Esophagus squamous epithelium (tissue), 5 donors: Measurements from ENCODE around the gene KIF7. TPM values are rescaled to one million over a fixed set of nuclear protein-coding genes. Genes with fewer than 3 reads are reported as not detected.
"Not testable (repeated sequence)": the region's sequence is repeated elsewhere in the genome, so short reads cannot be mapped to it uniquely, and the experiment has no call there.

Experiments used
- DNase-seq: peaks from one replicate; lab custom pipeline; 2025; lab: John Stamatoyannopoulos, UW
- H3K27ac ChIP-seq, 4 donors: fragments of 200-600 bp; sonication (generic); one replicate each; pipeline ENCODE4 v1.5.1; 2016 to 2019; ENCODE audit warnings: mild to moderate bottlenecking in 1 of 4
- H3K27me3 ChIP-seq, 4 donors: fragments of 200-600 bp; sonication (generic); 1 replicate in 3 of 4; 2 replicates in 1 of 4; pipeline versions ENCODE4 v1.5.1 to v1.6.0; 2017 to 2021; ENCODE audit warnings: antibody characterized with exemption in 1 of 4
- H3K36me3 ChIP-seq, 3 donors: fragments of 200-600 bp; sonication (generic); one replicate each; pipeline ENCODE4 v1.5.1; 2016 to 2019
- H3K4me1 ChIP-seq, 3 donors: fragments of 200-600 bp; sonication (generic); one replicate each; pipeline ENCODE4 v1.5.1; 2017 to 2019
- H3K4me3 ChIP-seq, 4 donors: fragments of 200-600 bp; sonication (generic); 1 replicate in 3 of 4; 2 replicates in 1 of 4; pipeline ENCODE4 v1.5.1; 2016 to 2019; ENCODE audit warnings: mild to moderate bottlenecking in 2 of 4, moderate library complexity in 1 of 4
- H3K9me3 ChIP-seq, 3 donors: fragments of 200-600 bp; sonication (generic); one replicate each; pipeline ENCODE4 v1.5.1; 2016 to 2019
- CTCF ChIP-seq, 6 experiments: fragments of 450-650 bp in 4 of 6; fragments of 200-600 bp in 2 of 6; sonication (generic) in 2 of 6; IDR thresholded peaks; one replicate each; pipeline ENCODE4 v1.5.1; 2016 to 2019; ENCODE audit warnings: antibody characterized with exemption in 6 of 6, mild to moderate bottlenecking in 4 of 6, moderate library complexity in 4 of 6
- POLR2A ChIP-seq, 4 donors: fragments of 450-650 bp; IDR thresholded peaks; one replicate each; pipeline ENCODE4 v1.6.1; 2017; ENCODE audit warnings: antibody characterized with exemption in 4 of 4, mild to moderate bottlenecking in 4 of 4, moderate library complexity in 3 of 4
- WGBS, 2 donors: methylation state at CpG; one replicate each; pipeline ENCODE4 v1.1.5; 2018; 5-methylcytosine and 5-hydroxymethylcytosine counted together
- intact Hi-C: fragments of 100-400 bp; cut with DNase I; formaldehyde crosslinking; loops from one replicate; pipeline ENCODE4 v1.15.0; 2022
- total RNA-seq, 4 donors: library from RNA; depleted of rRNA; stranded (reverse); fragments of >200 nt; gene quantifications; one replicate each; pipeline ENCODE4 v1.1.0, GENCODE V29; 2016
- donor health status: DM: yes; HTN: yes; CAD: no.

KIF7 gene
- total RNA-seq, 4 donors from 2014 or later: 0.35 to 3.4 (median 0.54) TPM

GRCh38 chr15:89690276-89691218, 35.3 kb upstream of the KIF7 start, which contains the start of the genes PEX11A and WDR93:
PEX11A (minus strand) TSS chr15:89690754; CDS start chr15:89690632, 122 bp downstream.
WDR93 (plus strand) TSS chr15:89690811; CDS start chr15:89701747, 10,936 bp downstream.
- Histone ChIP-seq H3K4me1 (peaks cover 5 to 30% (median 19%) of the 10 kb centered on the region in 3 donors), H3K27me3 (no peaks in the 10 kb centered on the region), H3K4me3 (peak within 1 kb of the TSS; percentile 41 to 95 (median 81)), H3K36me3 (peaks cover 0 to 11% (median 0%) of the 10 kb centered on the region in 3 donors), H3K27ac (peak within 1 kb of the TSS; percentile 60 to 89 (median 72)), H3K9me3 (no peaks in the 10 kb centered on the region)
- WGBS, 2 donors: 5 to 7% methylated on average over 10 to 13 of the region's 60 CpGs
- peak; percentile 18 for DNase-seq
- peak in 2 of 4 donors; percentile 12 to 44 for TF ChIP-seq POLR2A (IDR thresholded peaks at IDR 0.05)
- TF ChIP-seq CTCF (IDR thresholded peaks at IDR 0.05): no peak
- intact Hi-C loops: no loop called here

GRCh38 chr15:89689930-89690275, 34.6 kb upstream of the KIF7 start:
- intact Hi-C loops: not testable (repeated sequence)

GRCh38 chr15:89686522-89686921, 31.3 kb upstream of the KIF7 start:
- H3K36me3 ChIP-seq: peaks cover 0 to 35% (median 0%) of the 10 kb centered on the region in 3 donors
- H3K9me3 ChIP-seq: no peaks in the 10 kb centered on the region
- intact Hi-C loops: no loop called here
- no peaks in the 10 kb centered on the region for H3K27me3 ChIP-seq
- peaks cover 5 to 30% (median 19%) of the 10 kb centered on the region in 3 donors for H3K4me1 ChIP-seq
- H3K27ac ChIP-seq: no peak overlapping the region
- TF ChIP-seq POLR2A (IDR thresholded peaks at IDR 0.05) (no peak), CTCF (IDR thresholded peaks at IDR 0.05) (no peak)
- no peak for DNase-seq
- H3K4me3 ChIP-seq: no peak overlapping the region

More at GRCh38 chr15:89689930-89690275, 34.6 kb upstream of the KIF7 start:
- peaks cover 5 to 30% (median 19%) of the 10 kb centered on the region in 3 donors for H3K4me1 ChIP-seq
- WGBS, 2 donors: 28 to 30% methylated on average over 15 of the region's 15 CpGs
- H3K36me3 ChIP-seq: peaks cover 0 to 11% (median 0%) of the 10 kb centered on the region in 3 donors
- DNase-seq, H3K9me3 ChIP-seq, H3K27me3 ChIP-seq: not testable (repeated sequence)
- peak overlapping the region; percentile 41 to 95 (median 81) for H3K4me3 ChIP-seq
- H3K27ac ChIP-seq: peak overlapping the region; percentile 60 to 89 (median 72)

GRCh38 chr15:89685995-89686394, 30.7 kb upstream of the KIF7 start:
- WGBS, 2 donors: 83 to 100% methylated on average over 2 of the region's 2 CpGs
- Histone ChIP-seq H3K4me3 (no peak overlapping the region), H3K27me3 (no peaks in the 10 kb centered on the region), H3K4me1 (peaks cover 6 to 32% (median 20%) of the 10 kb centered on the region in 3 donors), H3K27ac (no peak overlapping the region), H3K36me3 (peaks cover 0 to 35% (median 0%) of the 10 kb centered on the region in 3 donors), H3K9me3 (no peaks in the 10 kb centered on the region)
- TF ChIP-seq POLR2A (IDR thresholded peaks at IDR 0.05) (no peak), CTCF (IDR thresholded peaks at IDR 0.05) (no peak)
- DNase-seq: no peak
- intact Hi-C loops: no loop called here

- H3K27ac ChIP-seq: peak overlapping the region in 3 of 4 donors; percentile 55 to 83 (median 56)
- 88% methylated on average over 2 of the region's 2 CpGs for whole genome bisulfite sequencing, 2 donors
- H3K4me3 ChIP-seq: peak overlapping the region in 1 of 4 donors; percentile 0
- DNase-seq: no peak
- no peaks in the 10 kb centered on the region for H3K9me3 ChIP-seq
- intact Hi-C loops: no loop called here
- peaks cover 6 to 18% (median 11%) of the 10 kb centered on the region in 3 donors for H3K4me1 ChIP-seq
- peaks cover 0 to 30% (median 0%) of the 10 kb centered on the region in 3 donors for H3K36me3 ChIP-seq
- H3K27me3 ChIP-seq: no peaks in the 10 kb centered on the region
- TF ChIP-seq CTCF (IDR thresholded peaks at IDR 0.05) (no peak), POLR2A (IDR thresholded peaks at IDR 0.05) (no peak)
Measured at GRCh38 chr15:89681146-89681545, 25.9 kb upstream of the KIF7 start.
